HCT116 (cell line): ENCODE data around the gene PHTF1. TPM values are rescaled to one million over a fixed set of nuclear protein-coding genes. Genes with fewer than 3 reads are reported as not detected.

Experiments used
- ATAC-seq: fragments of 200-7000 bp; cut with Tn5 transposase; 2 replicates; pipeline ENCODE4 v1.9.1; 2020; ENCODE audit warnings: mild to moderate bottlenecking, moderate library complexity
- BruUV-seq: library from RNA; stranded (reverse); fragments of 400-500 nt; replicated peaks from 2 replicates; lab custom pipeline; 2021; lab: Mats Ljungman, UMichigan
- CTCF ChIA-PET: fragments of 300-600 bp; sonication (Branson Sonifier 250); formaldehyde crosslinking; loops from one replicate; lab custom pipeline; 2021; ENCODE audit warnings: antibody characterized with exemption; lab: Charles Lee
- POLR2A ChIA-PET: fragments of 300-600, 350-600 bp; sonication (Branson Sonifier 250); formaldehyde crosslinking; loops from one replicate; lab custom pipeline; 2021; ENCODE audit warnings: antibody characterized with exemption; lab: Charles Lee
- RAD21 ChIA-PET, 2 experiments: fragments of 300-600 bp; sonication (Branson Sonifier 250); formaldehyde crosslinking; loops; one replicate each; lab custom pipeline; 2023; ENCODE audit warnings: low total read pairs in 2 of 2; ENCODE audit not compliant: uncharacterized antibody in 2 of 2, unreplicated experiment in 2 of 2, low non-redundant PET in 1 of 2; lab: Charles Lee
- DNase-seq: peaks from one replicate; pipeline ENCODE4 v3.0.0-alpha.2; 2010; ENCODE audit warnings: low read depth, low spot score
- H2AFZ ChIP-seq: fragments of 200-600 bp; shearing (Covaris generic), sonication (generic); 2 replicates; pipeline ENCODE4 v1.6.1; 2017; ENCODE audit warnings: low read depth, mixed run types, mixed read lengths, antibody characterized with exemption, low read length; ENCODE audit not compliant: poor library complexity, severe bottlenecking
- H3K27ac ChIP-seq: 2 replicates; pipeline ENCODE4 v1.5.1; 2012; ENCODE audit warnings: low read depth, low read length
- H3K27me3 ChIP-seq: fragments of 200-600 bp; sonication (generic); 2 replicates; pipeline ENCODE4 v1.6.1; 2016; ENCODE audit warnings: mixed run types, low read length, mixed read lengths; ENCODE audit not compliant: insufficient read depth
- H3K36me3 ChIP-seq, 2 experiments: fragments of 200-500 bp in 1 of 2; fragments of 200-600 bp in 1 of 2; sonication (Bioruptor generic) in 1 of 2; sonication (generic) in 1 of 2; 2 replicates each; pipeline versions ENCODE4 v1.5.1 to v1.6.1; 2014 to 2016; ENCODE audit warnings: low read length in 2 of 2, inconsistent platforms in 1 of 2, mixed read lengths in 1 of 2, mixed run types in 1 of 2; ENCODE audit not compliant: insufficient read depth in 2 of 2, control insufficient read depth in 1 of 2
- H3K4me1 ChIP-seq, 2 experiments: fragments of 200-600 bp in 1 of 2; sonication (generic) in 1 of 2; 2 replicates each; pipeline versions ENCODE4 v1.5.1 to v1.6.1; 2012 to 2017; ENCODE audit warnings: low read length in 2 of 2, inconsistent platforms in 1 of 2, mild to moderate bottlenecking in 1 of 2, mixed read lengths in 1 of 2, mixed run types in 1 of 2, moderate library complexity in 1 of 2; ENCODE audit not compliant: insufficient read depth in 2 of 2, control insufficient read depth in 1 of 2
- H3K4me2 ChIP-seq: fragments of 200-600 bp; sonication (generic); 2 replicates; pipeline ENCODE4 v1.6.1; 2017; ENCODE audit warnings: mixed run types, low read length, mixed read lengths
- H3K4me3 ChIP-seq, 2 experiments: fragments of 200-600 bp in 1 of 2; sonication (generic) in 1 of 2; replicated peaks in 1 of 2; 2 replicates each; pipeline ENCODE4 v1.5.1; 2011 to 2016; ENCODE audit warnings: low read length in 2 of 2, control low read depth in 1 of 2, low read depth in 1 of 2, mild to moderate bottlenecking in 1 of 2, mixed read lengths in 1 of 2, mixed run types in 1 of 2
- H3K79me2 ChIP-seq: fragments of 200-600 bp; sonication (generic); 2 replicates; pipeline ENCODE4 v1.6.1; 2017; ENCODE audit warnings: mild to moderate bottlenecking, mixed run types, low read length, moderate library complexity, mixed read lengths; ENCODE audit not compliant: insufficient read depth
- H3K9ac ChIP-seq: fragments of 200-600 bp; sonication (generic); 2 replicates; pipeline ENCODE4 v1.6.1; 2016; ENCODE audit warnings: low read length, mixed read lengths
- H3K9me2 ChIP-seq: fragments of 200-600 bp; sonication (generic), shearing (Covaris generic); 2 replicates; pipeline ENCODE4 v1.6.1; 2017; ENCODE audit warnings: mixed run types, mild to moderate bottlenecking, moderate library complexity; ENCODE audit not compliant: insufficient read depth
- H3K9me3 ChIP-seq, 2 experiments: fragments of 200-500 bp in 1 of 2; fragments of 200-600 bp in 1 of 2; sonication (Bioruptor generic) in 1 of 2; sonication (generic) in 1 of 2; 2 replicates each; pipeline ENCODE4 v1.6.1; 2014 to 2017; ENCODE audit warnings: low read length in 2 of 2, mixed read lengths in 2 of 2, inconsistent platforms in 1 of 2, low read depth in 1 of 2, mild to moderate bottlenecking in 1 of 2, mixed run types in 1 of 2, moderate library complexity in 1 of 2; ENCODE audit not compliant: control insufficient read depth in 1 of 2, insufficient read depth in 1 of 2
- H4K20me1 ChIP-seq: fragments of 200-600 bp; sonication (generic), shearing (Covaris generic); 2 replicates; pipeline ENCODE4 v1.6.1; 2017; ENCODE audit warnings: mixed run types, mild to moderate bottlenecking, moderate library complexity; ENCODE audit not compliant: insufficient read depth
- CEBPB ChIP-seq: IDR thresholded peaks from 2 replicates; pipeline ENCODE4 v1.6.1; 2012; ENCODE audit warnings: low read depth
- CTCF ChIP-seq, 3 experiments: fragments of 200-600 bp in 1 of 3; sonication (generic) in 1 of 3; IDR thresholded peaks in 2 of 3; conservative IDR thresholded peaks in 1 of 3; 2 replicates each; pipeline ENCODE4 v1.5.1; 2012 to 2017; ENCODE audit warnings: low read depth in 2 of 3, low read length in 2 of 3, antibody characterized with exemption in 1 of 3, borderline replicate concordance in 1 of 3, control low read depth in 1 of 3, mild to moderate bottlenecking in 1 of 3, mixed read lengths in 1 of 3, mixed run types in 1 of 3, moderate library complexity in 1 of 3; ENCODE audit not compliant: insufficient read depth in 1 of 3
- EZH2phosphoT487 ChIP-seq: fragments of 200-600 bp; IDR thresholded peaks from 2 replicates; pipeline ENCODE4 v1.6.1; 2018; ENCODE audit warnings: antibody characterized with exemption, borderline replicate concordance
- FOSL1 ChIP-seq: IDR thresholded peaks from 2 replicates; pipeline ENCODE4 v1.6.1; 2012; ENCODE audit warnings: low read depth
- JUND ChIP-seq: IDR thresholded peaks from 2 replicates; pipeline ENCODE4 v1.6.1; 2012
- POLR2AphosphoS5 ChIP-seq: IDR thresholded peaks from 2 replicates; pipeline ENCODE4 v1.6.1; 2011; ENCODE audit warnings: mild to moderate bottlenecking, low read depth, low read length, moderate library complexity
- RAD21 ChIP-seq: IDR thresholded peaks from 2 replicates; pipeline ENCODE4 v1.6.1; 2012; ENCODE audit warnings: low read depth, mild to moderate bottlenecking
- SRF ChIP-seq: IDR thresholded peaks from 2 replicates; pipeline ENCODE4 v1.6.1; 2012; ENCODE audit warnings: low read depth
- ZBTB33 ChIP-seq: IDR thresholded peaks from 2 replicates; pipeline ENCODE4 v1.6.1; 2011; ENCODE audit warnings: mild to moderate bottlenecking, low read length, moderate library complexity; ENCODE audit not compliant: insufficient replicate concordance; ENCODE audit errors: extremely low read depth
- intact Hi-C: fragments of 100-400 bp; cut with micrococcal nuclease; formaldehyde crosslinking; loops from 2 replicates; pipeline ENCODE4 v1.10.0; 2022
- total RNA-seq: library from RNA; stranded (reverse); gene quantifications from one replicate; pipeline ENCODE4 v1.2.1, GENCODE V29; 2021; ENCODE audit not compliant: unreplicated experiment
- TF ChIP-seq, protein P1 (sequence below): IDR thresholded peaks from 2 replicates; pipeline ENCODE4 v1.6.1; 2012
- TF ChIP-seq, protein P2 (sequence below): IDR thresholded peaks from 2 replicates; pipeline ENCODE4 v1.6.1; 2012
- TF ChIP-seq, protein P3 (sequence below): IDR thresholded peaks from 2 replicates; pipeline ENCODE4 v1.6.1; 2012; ENCODE audit warnings: low read depth

The PHTF1 gene
- total RNA-seq, 1 experiment from 2014 or later: 11.4 TPM

DNA sequence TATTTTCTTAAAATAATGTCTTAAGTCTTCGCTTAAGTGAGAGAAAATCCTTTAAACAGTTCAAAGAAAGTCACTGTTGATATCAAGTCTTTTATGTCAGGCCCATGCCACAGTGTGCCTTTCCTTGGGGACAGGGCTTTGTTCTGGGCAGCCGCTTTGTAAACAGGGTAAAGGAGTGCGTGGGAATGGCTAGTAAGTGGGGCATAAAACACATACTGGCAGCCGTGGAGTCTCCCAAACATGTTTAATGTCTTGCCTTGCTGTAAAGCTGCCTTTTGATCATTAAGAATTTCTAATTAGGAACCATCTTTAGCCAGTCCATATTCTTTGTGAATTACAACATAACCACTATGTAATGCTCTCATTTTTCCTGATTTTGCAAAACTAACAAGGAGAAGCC lies 99.7 kb downstream of the PHTF1 start (continued):
- no peak for TF ChIP-seq CTCF (IDR thresholded peaks at IDR 0.05 in 2 of 3, conservative IDR thresholded peaks at IDR 0.05 in 1 of 3; ENCODE audit: borderline replicate concordance in 1 of 3, insufficient read depth in 1 of 3, low read depth in 2 of 3, low read length in 2 of 3)

- H3K4me2 ChIP-seq: no peak overlapping the region
- no peaks in the 10 kb centered on the region for H3K27me3 ChIP-seq
- H3K79me2 ChIP-seq: no peaks in the 10 kb centered on the region
- no TSS peak for BruUV-seq
- no peaks in the 10 kb centered on the region for H4K20me1 ChIP-seq
- ChIA-PET RAD21 (no interaction called here), POLR2A (no interaction called here), CTCF (no interaction called here)
- intact Hi-C loops: no loop called here
- no peaks in the 10 kb centered on the region for H3K36me3 ChIP-seq
- H3K27ac ChIP-seq: no peak overlapping the region
- H3K9me2 ChIP-seq: no peaks in the 10 kb centered on the region
- no peaks in the 10 kb centered on the region for H3K9me3 ChIP-seq
- no peak overlapping the region for H3K4me3 ChIP-seq
- H3K4me1 ChIP-seq: peaks cover under 1 to 9% of the 10 kb centered on the region in 2 experiments; a peak in 3 of 4 replicates
- ATAC-seq (no peak), DNase-seq (no peak)
- H3K9ac ChIP-seq: no peak overlapping the region
- H2AFZ ChIP-seq: no peak overlapping the region
- TF ChIP-seq CEBPB: no peak
- no peak for TF ChIP-seq POLR2AphosphoS5
- TF ChIP-seq JUND: no peak
- TF ChIP-seq, protein P1, sequence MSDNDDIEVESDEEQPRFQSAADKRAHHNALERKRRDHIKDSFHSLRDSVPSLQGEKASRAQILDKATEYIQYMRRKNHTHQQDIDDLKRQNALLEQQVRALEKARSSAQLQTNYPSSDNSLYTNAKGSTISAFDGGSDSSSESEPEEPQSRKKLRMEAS: no peak
- TF ChIP-seq FOSL1: no peak
- TF ChIP-seq, protein P2, sequence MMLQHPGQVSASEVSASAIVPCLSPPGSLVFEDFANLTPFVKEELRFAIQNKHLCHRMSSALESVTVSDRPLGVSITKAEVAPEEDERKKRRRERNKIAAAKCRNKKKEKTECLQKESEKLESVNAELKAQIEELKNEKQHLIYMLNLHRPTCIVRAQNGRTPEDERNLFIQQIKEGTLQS: no peak
- no peak for TF ChIP-seq EZH2phosphoT487
- no peak for TF ChIP-seq ZBTB33
- no peak for TF ChIP-seq RAD21
- TF ChIP-seq, protein P3, sequence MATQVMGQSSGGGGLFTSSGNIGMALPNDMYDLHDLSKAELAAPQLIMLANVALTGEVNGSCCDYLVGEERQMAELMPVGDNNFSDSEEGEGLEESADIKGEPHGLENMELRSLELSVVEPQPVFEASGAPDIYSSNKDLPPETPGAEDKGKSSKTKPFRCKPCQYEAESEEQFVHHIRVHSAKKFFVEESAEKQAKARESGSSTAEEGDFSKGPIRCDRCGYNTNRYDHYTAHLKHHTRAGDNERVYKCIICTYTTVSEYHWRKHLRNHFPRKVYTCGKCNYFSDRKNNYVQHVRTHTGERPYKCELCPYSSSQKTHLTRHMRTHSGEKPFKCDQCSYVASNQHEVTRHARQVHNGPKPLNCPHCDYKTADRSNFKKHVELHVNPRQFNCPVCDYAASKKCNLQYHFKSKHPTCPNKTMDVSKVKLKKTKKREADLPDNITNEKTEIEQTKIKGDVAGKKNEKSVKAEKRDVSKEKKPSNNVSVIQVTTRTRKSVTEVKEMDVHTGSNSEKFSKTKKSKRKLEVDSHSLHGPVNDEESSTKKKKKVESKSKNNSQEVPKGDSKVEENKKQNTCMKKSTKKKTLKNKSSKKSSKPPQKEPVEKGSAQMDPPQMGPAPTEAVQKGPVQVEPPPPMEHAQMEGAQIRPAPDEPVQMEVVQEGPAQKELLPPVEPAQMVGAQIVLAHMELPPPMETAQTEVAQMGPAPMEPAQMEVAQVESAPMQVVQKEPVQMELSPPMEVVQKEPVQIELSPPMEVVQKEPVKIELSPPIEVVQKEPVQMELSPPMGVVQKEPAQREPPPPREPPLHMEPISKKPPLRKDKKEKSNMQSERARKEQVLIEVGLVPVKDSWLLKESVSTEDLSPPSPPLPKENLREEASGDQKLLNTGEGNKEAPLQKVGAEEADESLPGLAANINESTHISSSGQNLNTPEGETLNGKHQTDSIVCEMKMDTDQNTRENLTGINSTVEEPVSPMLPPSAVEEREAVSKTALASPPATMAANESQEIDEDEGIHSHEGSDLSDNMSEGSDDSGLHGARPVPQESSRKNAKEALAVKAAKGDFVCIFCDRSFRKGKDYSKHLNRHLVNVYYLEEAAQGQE: no peak
- no peak for TF ChIP-seq CTCF (IDR thresholded peaks at IDR 0.05 in 2 of 3, conservative IDR thresholded peaks at IDR 0.05 in 1 of 3; ENCODE audit: borderline replicate concordance in 1 of 3, insufficient read depth in 1 of 3, low read depth in 2 of 3, low read length in 2 of 3)
- no peak for TF ChIP-seq SRF
Measured at GRCh38 chr1:113659035-113659434, 100.3 kb downstream of the PHTF1 start.
